K562 (cell line): ENCODE measurements around the gene GEMIN8.

ENCODE experiments used
- CBX5 ChIP-seq: IDR thresholded peaks from 2 replicates; pipeline ENCODE4 v1.6.1; 2014; ENCODE audit warnings: low read depth, borderline replicate concordance
- GATA2 ChIP-seq: sonication (generic); formaldehyde crosslinking; IDR thresholded peaks from 2 replicates; pipeline ENCODE4 v1.4.0; 2020; ENCODE audit warnings: mild to moderate bottlenecking, missing genetic modification reagents
- GTF2E2 ChIP-seq: fragments of 200-800 bp; sonication (Bioruptor generic); IDR thresholded peaks from 2 replicates; pipeline ENCODE4 v1.6.1; 2016; ENCODE audit warnings: missing genetic modification characterization, missing compliant biosample characterization
- KLF6 ChIP-seq: fragments of 250-450 bp; sonication (Bioruptor Pico); IDR thresholded peaks from 2 replicates; pipeline ENCODE4 v1.4.0; 2020; ENCODE audit warnings: mild to moderate bottlenecking, moderate library complexity, borderline replicate concordance
- MAX ChIP-seq: sonication (generic); formaldehyde crosslinking; IDR thresholded peaks from 2 replicates; pipeline ENCODE4 v1.9.0; 2022; ENCODE audit warnings: mild to moderate bottlenecking, missing genetic modification reagents
- NFE2L1 ChIP-seq: fragments of 450-650 bp; IDR thresholded peaks from 2 replicates; pipeline ENCODE4 v1.6.1; 2016; ENCODE audit warnings: missing genetic modification characterization, low read depth, mild to moderate bottlenecking, missing compliant biosample characterization, moderate library complexity, borderline replicate concordance
- NRF1 ChIP-seq, 2 experiments: fragments of 450-650 bp; IDR thresholded peaks in 1 of 2; conservative IDR thresholded peaks in 1 of 2; 2 replicates each; pipeline ENCODE4 v1.6.1; 2014; ENCODE audit warnings: mild to moderate bottlenecking in 2 of 2
- PRDM10 ChIP-seq: fragments of 450-650 bp; IDR thresholded peaks from 2 replicates; pipeline ENCODE4 v1.6.1; 2018; ENCODE audit not compliant: partially characterized antibody
- PRMT5 ChIP-seq: sonication (generic); formaldehyde crosslinking; IDR thresholded peaks from 2 replicates; pipeline ENCODE4 v1.5.0; 2020; ENCODE audit warnings: missing genetic modification reagents
- RAD21 ChIP-seq, 2 experiments: fragments of 250-450 bp in 1 of 2; fragments of 450-650 bp in 1 of 2; sonication (Bioruptor Pico) in 1 of 2; formaldehyde crosslinking in 1 of 2; IDR thresholded peaks in 1 of 2; conservative IDR thresholded peaks in 1 of 2; 2 replicates each; pipeline versions ENCODE4 v1.4.0 to v1.8.0; 2020 to 2022; ENCODE audit warnings: mild to moderate bottlenecking in 2 of 2, moderate library complexity in 1 of 2
- RHOXF2B ChIP-seq: fragments of 250-450 bp; sonication (Bioruptor Pico); conservative IDR thresholded peaks from 2 replicates; pipeline ENCODE4 v1.5.1; 2021
- STAT6 ChIP-seq: sonication (generic); formaldehyde crosslinking; IDR thresholded peaks from 2 replicates; pipeline ENCODE4 v1.8.1; 2023; ENCODE audit warnings: mild to moderate bottlenecking, missing genetic modification reagents
- ZNF121 ChIP-seq: sonication (generic); formaldehyde crosslinking; conservative IDR thresholded peaks from 2 replicates; pipeline ENCODE4 v1.8.0; 2022; ENCODE audit warnings: missing genetic modification reagents
- TF ChIP-seq, protein P1 (sequence below), 3 experiments: IDR thresholded peaks in 2 of 3; conservative IDR thresholded peaks in 1 of 3; 2 replicates each; pipeline ENCODE4 v1.5.1; 2011 to 2012; ENCODE audit warnings: low read length in 3 of 3, mild to moderate bottlenecking in 3 of 3, control low read depth in 2 of 3, improper control_type of control experiment in 1 of 3, inconsistent platforms in 1 of 3, low read depth in 1 of 3, mixed read lengths in 1 of 3, moderate library complexity in 1 of 3; ENCODE audit not compliant: insufficient read depth in 2 of 3

DNA sequence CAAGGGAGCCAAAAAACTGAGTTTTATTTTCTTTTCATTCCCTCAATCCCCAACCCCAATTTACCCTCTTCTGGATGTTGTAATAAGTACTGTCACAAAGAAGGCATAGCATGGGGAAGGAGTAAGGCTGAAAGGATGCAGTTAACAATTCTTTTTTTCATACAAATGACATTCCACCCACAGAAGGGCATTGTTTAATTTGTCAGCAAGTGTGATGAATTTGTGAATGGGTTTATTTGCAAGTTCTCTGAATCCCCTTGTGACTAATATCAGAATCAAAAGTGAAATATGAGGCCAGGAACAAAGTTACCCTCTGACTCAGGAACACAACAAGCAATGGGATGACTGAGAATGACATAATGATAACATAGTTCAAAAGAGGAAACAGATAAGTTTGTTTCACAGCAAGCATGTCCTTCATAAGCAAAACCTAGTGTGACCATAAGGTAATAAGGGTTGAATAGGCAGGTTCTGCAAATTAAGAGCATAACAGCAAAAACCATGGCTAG lies 2.1 kb downstream of the GEMIN8 start:
- TF ChIP-seq PRDM10 (no peak), CBX5 (no peak), MAX (CRISPR knock-in tag) (no peak), PRMT5 (CRISPR knock-in tag) (no peak), NRF1 (conservative IDR thresholded peaks at IDR 0.05 in 1 of 2, IDR thresholded peaks at IDR 0.05 in 1 of 2) (no peak), ZNF121 (CRISPR knock-in tag) (no peak), GATA2 (CRISPR knock-in tag) (no peak), KLF6 (no peak), RAD21 (CRISPR knock-in tag; conservative IDR thresholded peaks at IDR 0.05 in 1 of 2, IDR thresholded peaks at IDR 0.05 in 1 of 2) (no peak), GTF2E2 (tag) (no peak), NFE2L1 (tag) (no peak), STAT6 (CRISPR knock-in tag) (no peak), RHOXF2B (CRISPR knock-in tag) (no peak)
- TF ChIP-seq, protein P1, sequence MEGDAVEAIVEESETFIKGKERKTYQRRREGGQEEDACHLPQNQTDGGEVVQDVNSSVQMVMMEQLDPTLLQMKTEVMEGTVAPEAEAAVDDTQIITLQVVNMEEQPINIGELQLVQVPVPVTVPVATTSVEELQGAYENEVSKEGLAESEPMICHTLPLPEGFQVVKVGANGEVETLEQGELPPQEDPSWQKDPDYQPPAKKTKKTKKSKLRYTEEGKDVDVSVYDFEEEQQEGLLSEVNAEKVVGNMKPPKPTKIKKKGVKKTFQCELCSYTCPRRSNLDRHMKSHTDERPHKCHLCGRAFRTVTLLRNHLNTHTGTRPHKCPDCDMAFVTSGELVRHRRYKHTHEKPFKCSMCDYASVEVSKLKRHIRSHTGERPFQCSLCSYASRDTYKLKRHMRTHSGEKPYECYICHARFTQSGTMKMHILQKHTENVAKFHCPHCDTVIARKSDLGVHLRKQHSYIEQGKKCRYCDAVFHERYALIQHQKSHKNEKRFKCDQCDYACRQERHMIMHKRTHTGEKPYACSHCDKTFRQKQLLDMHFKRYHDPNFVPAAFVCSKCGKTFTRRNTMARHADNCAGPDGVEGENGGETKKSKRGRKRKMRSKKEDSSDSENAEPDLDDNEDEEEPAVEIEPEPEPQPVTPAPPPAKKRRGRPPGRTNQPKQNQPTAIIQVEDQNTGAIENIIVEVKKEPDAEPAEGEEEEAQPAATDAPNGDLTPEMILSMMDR (IDR thresholded peaks at IDR 0.05 in 2 of 3, conservative IDR thresholded peaks at IDR 0.05 in 1 of 3; ENCODE audit: insufficient read depth in 2 of 3, low read depth in 1 of 3, low read length in 3 of 3), result no peak
